ENCODE data around the gene KCNA3. TPM values are rescaled to one million over a fixed set of nuclear protein-coding genes. Genes with fewer than 3 reads are reported as not detected.

KCNA3 gene
- total and polyA plus RNA-seq, 2 of the 8 experiments (the other 6 are each of a cell fraction or from before 2014, with no cell fraction given), result 0.95 to 1.1 TPM

- DNase-seq (ENCODE audit: low read depth in 1 of 2, low spot score in 2 of 2) (no peak), FAIRE-seq (no peak)
- H2AK5ac ChIP-seq (ENCODE audit: low read depth, low read length), result no peak overlapping the region
- H2BK5ac ChIP-seq (ENCODE audit: low read depth, low read length), result no peak overlapping the region
- no peak overlapping the region for H2AFZ ChIP-seq (ENCODE audit: low read length)
- no peak overlapping the region for H2BK120ac ChIP-seq (replicated peaks; ENCODE audit: low read depth, low read length)
- no peaks in the 10 kb centered on the region for H3K9me3 ChIP-seq (ENCODE audit: insufficient read depth in 2 of 2, low read depth in 1 of 2, low read length in 1 of 2)
- no peaks in the 10 kb centered on the region for H3K36me3 ChIP-seq (ENCODE audit: control insufficient read depth in 2 of 4, insufficient read depth in 4 of 4, low read length in 3 of 4)
- H3K4me3 ChIP-seq (ENCODE audit: extremely low read depth in 1 of 4, insufficient read depth in 2 of 4, low read depth in 3 of 4, low read length in 4 of 4), result no peak overlapping the region
- no peak overlapping the region for H3K27ac ChIP-seq (ENCODE audit: low read depth, low read length)
- H3K79me1 ChIP-seq (ENCODE audit: low read depth, low read length), result no peaks in the 10 kb centered on the region
- POLR2A ChIA-PET (ENCODE audit: partially characterized antibody), result no interaction called here
- no peak for TF ChIP-seq FOSL1 (IDR thresholded peaks at IDR 0.05; ENCODE audit: insufficient read depth, low read depth, low read length)
- TF ChIP-seq, protein P1, sequence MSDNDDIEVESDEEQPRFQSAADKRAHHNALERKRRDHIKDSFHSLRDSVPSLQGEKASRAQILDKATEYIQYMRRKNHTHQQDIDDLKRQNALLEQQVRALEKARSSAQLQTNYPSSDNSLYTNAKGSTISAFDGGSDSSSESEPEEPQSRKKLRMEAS (IDR thresholded peaks at IDR 0.05), result no peak
- TF ChIP-seq SIN3A (conservative IDR thresholded peaks at IDR 0.05 in 1 of 2, IDR thresholded peaks at IDR 0.05 in 1 of 2; ENCODE audit: low read depth in 1 of 2, low read length in 2 of 2), result no peak
- no peak for TF ChIP-seq TEAD4 (IDR thresholded peaks at IDR 0.05; ENCODE audit: low read depth, low read length)
- no peak for TF ChIP-seq TCF12 (IDR thresholded peaks at IDR 0.05; ENCODE audit: low read depth, low read length)
- TF ChIP-seq CREB1 (IDR thresholded peaks at IDR 0.05), result no peak
- no peak for TF ChIP-seq RFX5 (IDR thresholded peaks at IDR 0.05; ENCODE audit: borderline replicate concordance, low read depth, low read length)
- H3K4me1 ChIP-seq (replicated peaks in 1 of 4; ENCODE audit: control insufficient read depth in 3 of 4, insufficient read depth in 4 of 4, low read length in 3 of 4), result 0 out of 7 replicates have a peak, but pooled peaks cover 0 to 2% (median 0%) of the 10 kb centered on the region in 4 experiments
- H3K4ac ChIP-seq (replicated peaks; ENCODE audit: insufficient read length, low read depth, low read length), result no peak overlapping the region
- no peak overlapping the region for H2BK15ac ChIP-seq (ENCODE audit: low read length)
- H3K23me2 ChIP-seq (ENCODE audit: low read depth, low read length), result no peaks in the 10 kb centered on the region
- no peak overlapping the region for H3K23ac ChIP-seq (ENCODE audit: insufficient read length)
- H2BK20ac ChIP-seq (ENCODE audit: low read length), result no peak overlapping the region
- H3K14ac ChIP-seq (ENCODE audit: insufficient read length), result no peak overlapping the region
- H4K8ac ChIP-seq (ENCODE audit: extremely low read depth, insufficient read depth, low read length), result no peak overlapping the region
- WGBS, 2 experiments (ENCODE audit: extremely low coverage in 1 of 2, insufficient coverage in 1 of 2, insufficient read length in 1 of 2, insufficient replicate concordance in 2 of 2, low coverage in 1 of 2, low lambda C conversion rate in 2 of 2, missing lambda C conversion rate in 1 of 2), result 75% methylated on average over 2 of the region's 2 CpGs; no CpG with 5 or more reads in 1 of the 2 experiments
- no peak overlapping the region for H2BK12ac ChIP-seq (ENCODE audit: low read depth, low read length)
- H4K5ac ChIP-seq (ENCODE audit: insufficient read length, low read depth, low read length), result no peak overlapping the region
- no peaks in the 10 kb centered on the region for H3K27me3 ChIP-seq (replicated peaks in 1 of 4; ENCODE audit: control insufficient read depth in 3 of 4, extremely low read depth in 1 of 4, insufficient read depth in 3 of 4, low read length in 3 of 4)
- no peaks in the 10 kb centered on the region for H4K20me1 ChIP-seq (replicated peaks in 1 of 2; ENCODE audit: control insufficient read depth in 1 of 2, insufficient read depth in 2 of 2, low read length in 2 of 2)
- CTCF ChIA-PET (ENCODE audit: partially characterized antibody), result no interaction called here
- H3K79me2 ChIP-seq (ENCODE audit: control insufficient read depth in 1 of 2, insufficient read depth in 2 of 2, low read length in 2 of 2), result no peaks in the 10 kb centered on the region
- no peak overlapping the region for H3K56ac ChIP-seq (replicated peaks; ENCODE audit: insufficient read length, low read depth, low read length)
- no peak overlapping the region for H4K91ac ChIP-seq (replicated peaks; ENCODE audit: insufficient read length, low read length)
- H3K9ac ChIP-seq (replicated peaks in 1 of 4; ENCODE audit: extremely low read depth in 1 of 4, low read depth in 3 of 4, low read length in 3 of 4), result no peak overlapping the region
- no peak overlapping the region for H3K18ac ChIP-seq (ENCODE audit: extremely low read depth, low read length)
- H3K4me2 ChIP-seq (ENCODE audit: insufficient read depth in 1 of 2, low read depth in 2 of 2, low read length in 2 of 2), result no peak overlapping the region
These were observed 26.0 kb upstream of the KCNA3 start for GRCh38 chr1:110700767-110701166.
